Measurements from ENCODE around the gene NLGN1. TPM values are rescaled to one million over a fixed set of nuclear protein-coding genes. Genes with fewer than 3 reads are reported as not detected.

Gene NLGN1
- total RNA-seq, 1 donor, result 0.10 TPM

- Histone ChIP-seq H3K4me3 (ENCODE audit: low read length) (no peak overlapping the region), H3K9me3 (ENCODE audit: low read depth, low read length) (no peaks in the 10 kb centered on the region), H3K27me3 (ENCODE audit: insufficient read depth, low read length) (no peaks in the 10 kb centered on the region), H3K4me1 (ENCODE audit: insufficient read depth, low read length) (no peaks in the 10 kb centered on the region)
Measured at GRCh38 chr3:173796405-173796804, 398.9 kb downstream of the NLGN1 start.

GRCh38 chr3:173796890-173797289 is 399.3 kb downstream of the NLGN1 start:
- H3K4me1 ChIP-seq (ENCODE audit: insufficient read depth, low read length), result no peaks in the 10 kb centered on the region
- H3K27me3 ChIP-seq (ENCODE audit: insufficient read depth, low read length), result no peaks in the 10 kb centered on the region
- no peaks in the 10 kb centered on the region for H3K9me3 ChIP-seq (ENCODE audit: low read depth, low read length)
- H3K4me3 ChIP-seq (ENCODE audit: low read length), result no peak overlapping the region

- Histone ChIP-seq H3K27me3 (ENCODE audit: insufficient read depth, low read length) (no peaks in the 10 kb centered on the region), H3K4me1 (ENCODE audit: insufficient read depth, low read length) (no peaks in the 10 kb centered on the region), H3K9me3 (ENCODE audit: low read depth, low read length) (no peaks in the 10 kb centered on the region), H3K4me3 (ENCODE audit: low read length) (no peak overlapping the region)
Measured at GRCh38 chr3:173799060-173799816, 401.7 kb downstream of the NLGN1 start.

GRCh38 chr3:173800154-173800553 is 402.6 kb downstream of the NLGN1 start:
- Histone ChIP-seq H3K4me3 (ENCODE audit: low read length) (no peak overlapping the region), H3K27me3 (ENCODE audit: insufficient read depth, low read length) (no peaks in the 10 kb centered on the region), H3K4me1 (ENCODE audit: insufficient read depth, low read length) (no peaks in the 10 kb centered on the region), H3K9me3 (ENCODE audit: low read depth, low read length) (no peaks in the 10 kb centered on the region)

GRCh38 chr3:173814809-173815208 is 417.3 kb downstream of the NLGN1 start:
- Histone ChIP-seq H3K4me1 (ENCODE audit: insufficient read depth, low read length) (no peaks in the 10 kb centered on the region), H3K9me3 (ENCODE audit: low read depth, low read length) (no peaks in the 10 kb centered on the region), H3K27me3 (ENCODE audit: insufficient read depth, low read length) (no peaks in the 10 kb centered on the region), H3K4me3 (ENCODE audit: low read length) (no peak overlapping the region)

GRCh38 chr3:173819368-173819767 is 421.8 kb downstream of the NLGN1 start:
- H3K9me3 ChIP-seq (ENCODE audit: low read depth, low read length), result no peaks in the 10 kb centered on the region
- no peaks in the 10 kb centered on the region for H3K27me3 ChIP-seq (ENCODE audit: insufficient read depth, low read length)
- no peaks in the 10 kb centered on the region for H3K4me1 ChIP-seq (ENCODE audit: insufficient read depth, low read length)
- no peak overlapping the region for H3K4me3 ChIP-seq (ENCODE audit: low read length)

- Histone ChIP-seq H3K9me3 (ENCODE audit: low read depth, low read length) (no peaks in the 10 kb centered on the region), H3K4me1 (ENCODE audit: insufficient read depth, low read length) (no peaks in the 10 kb centered on the region), H3K27me3 (ENCODE audit: insufficient read depth, low read length) (no peaks in the 10 kb centered on the region), H3K4me3 (ENCODE audit: low read length) (no peak overlapping the region)
Measured at GRCh38 chr3:173823911-173824460, 426.4 kb downstream of the NLGN1 start.

- H3K4me1 ChIP-seq (ENCODE audit: insufficient read depth, low read length), result no peaks in the 10 kb centered on the region
- no peak overlapping the region for H3K4me3 ChIP-seq (ENCODE audit: low read length)
- H3K9me3 ChIP-seq (ENCODE audit: low read depth, low read length), result no peaks in the 10 kb centered on the region
- no peaks in the 10 kb centered on the region for H3K27me3 ChIP-seq (ENCODE audit: insufficient read depth, low read length)
Measured at GRCh38 chr3:173825730-173826129, 428.2 kb downstream of the NLGN1 start.

- no peaks in the 10 kb centered on the region for H3K27me3 ChIP-seq (ENCODE audit: insufficient read depth, low read length)
- H3K9me3 ChIP-seq (ENCODE audit: low read depth, low read length), result no peaks in the 10 kb centered on the region
- no peak overlapping the region for H3K4me3 ChIP-seq (ENCODE audit: low read length)
- no peaks in the 10 kb centered on the region for H3K4me1 ChIP-seq (ENCODE audit: insufficient read depth, low read length)
Measured at GRCh38 chr3:173826416-173826815, 428.9 kb downstream of the NLGN1 start.

GRCh38 chr3:173826901-173827609 is 429.5 kb downstream of the NLGN1 start:
- H3K4me3 ChIP-seq (ENCODE audit: low read length), result no peak overlapping the region

GRCh38 chr3:173838644-173839043 is 441.1 kb downstream of the NLGN1 start:
- Histone ChIP-seq H3K4me1 (ENCODE audit: insufficient read depth, low read length) (no peaks in the 10 kb centered on the region), H3K9me3 (ENCODE audit: low read depth, low read length) (no peaks in the 10 kb centered on the region), H3K4me3 (ENCODE audit: low read length) (no peak overlapping the region), H3K27me3 (ENCODE audit: insufficient read depth, low read length) (no peaks in the 10 kb centered on the region)

More at GRCh38 chr3:173826901-173827609, 429.5 kb downstream of the NLGN1 start:
- H3K27me3 ChIP-seq (ENCODE audit: insufficient read depth, low read length), result no peaks in the 10 kb centered on the region
- H3K4me1 ChIP-seq (ENCODE audit: insufficient read depth, low read length), result no peaks in the 10 kb centered on the region
- no peaks in the 10 kb centered on the region for H3K9me3 ChIP-seq (ENCODE audit: low read depth, low read length)

- no peaks in the 10 kb centered on the region for H3K4me1 ChIP-seq (ENCODE audit: insufficient read depth, low read length)
- H3K4me3 ChIP-seq (ENCODE audit: low read length), result no peak overlapping the region
- H3K27me3 ChIP-seq (ENCODE audit: insufficient read depth, low read length), result no peaks in the 10 kb centered on the region
- no peaks in the 10 kb centered on the region for H3K9me3 ChIP-seq (ENCODE audit: low read depth, low read length)
Measured at GRCh38 chr3:173839859-173840258, 442.3 kb downstream of the NLGN1 start.

GRCh38 chr3:173841334-173841733 is 443.8 kb downstream of the NLGN1 start:
- no peaks in the 10 kb centered on the region for H3K9me3 ChIP-seq (ENCODE audit: low read depth, low read length)
- no peaks in the 10 kb centered on the region for H3K4me1 ChIP-seq (ENCODE audit: insufficient read depth, low read length)
- no peaks in the 10 kb centered on the region for H3K27me3 ChIP-seq (ENCODE audit: insufficient read depth, low read length)
- no peak overlapping the region for H3K4me3 ChIP-seq (ENCODE audit: low read length)

GRCh38 chr3:173843060-173843459 is 445.5 kb downstream of the NLGN1 start:
- no peak overlapping the region for H3K4me3 ChIP-seq (ENCODE audit: low read length)
- no peaks in the 10 kb centered on the region for H3K4me1 ChIP-seq (ENCODE audit: insufficient read depth, low read length)
- no peaks in the 10 kb centered on the region for H3K9me3 ChIP-seq (ENCODE audit: low read depth, low read length)

GRCh38 chr3:173846584-173846983 is 449.0 kb downstream of the NLGN1 start:
- H3K4me1 ChIP-seq (ENCODE audit: insufficient read depth, low read length), result no peaks in the 10 kb centered on the region
- no peaks in the 10 kb centered on the region for H3K27me3 ChIP-seq (ENCODE audit: insufficient read depth, low read length)
- no peak overlapping the region for H3K4me3 ChIP-seq (ENCODE audit: low read length)
- H3K9me3 ChIP-seq (ENCODE audit: low read depth, low read length), result no peaks in the 10 kb centered on the region

More at GRCh38 chr3:173843060-173843459, 445.5 kb downstream of the NLGN1 start:
- no peaks in the 10 kb centered on the region for H3K27me3 ChIP-seq (ENCODE audit: insufficient read depth, low read length)
